Endothelial cell (in vitro differentiated cells): ENCODE results near the gene NT5DC2. TPM values are rescaled to one million over a fixed set of nuclear protein-coding genes. Genes with fewer than 3 reads are reported as not detected.

Experiments
- DNase-seq: peaks from one replicate; pipeline ENCODE4 v3.0.0; 2021; ENCODE audit warnings: low spot score
- H3K27ac Mint-ChIP-seq: one replicate; pipeline ENCODE4 v1.8.0; 2021; ENCODE audit warnings: mixed read lengths, inconsistent platforms; ENCODE audit not compliant: unreplicated experiment
- H3K27me3 Mint-ChIP-seq: one replicate; pipeline ENCODE4 v1.8.0; 2021; ENCODE audit warnings: mild to moderate bottlenecking, moderate library complexity, mixed read lengths, inconsistent platforms; ENCODE audit not compliant: unreplicated experiment
- H3K36me3 Mint-ChIP-seq: one replicate; pipeline ENCODE4 v1.8.0; 2021; ENCODE audit warnings: mild to moderate bottlenecking, low read depth, mixed read lengths, inconsistent platforms; ENCODE audit not compliant: unreplicated experiment
- H3K4me1 Mint-ChIP-seq: one replicate; pipeline ENCODE4 v1.8.0; 2021; ENCODE audit warnings: mild to moderate bottlenecking, mixed read lengths, inconsistent platforms; ENCODE audit not compliant: unreplicated experiment
- H3K4me3 Mint-ChIP-seq: one replicate; pipeline ENCODE4 v1.8.0; 2021; ENCODE audit warnings: mild to moderate bottlenecking, mixed read lengths, inconsistent platforms; ENCODE audit not compliant: unreplicated experiment
- H3K9me3 Mint-ChIP-seq: one replicate; pipeline ENCODE4 v1.8.0; 2021; ENCODE audit warnings: mixed read lengths, inconsistent platforms; ENCODE audit not compliant: unreplicated experiment
- CTCF ChIP-seq: fragments of 200-600 bp; sonication (generic); IDR thresholded peaks from one replicate; pipeline ENCODE4 v1.5.0; 2021; ENCODE audit warnings: antibody characterized with exemption; ENCODE audit not compliant: unreplicated experiment
- total RNA-seq: library from RNA; stranded (reverse); fragmentation: NEBNext Ultra II Directional; extraction: Animal tissue kit (Norgen Biotek cat#: 25700); gene quantifications from one replicate; pipeline ENCODE4 v1.2.1, GENCODE V29; 2021; ENCODE audit not compliant: unreplicated experiment

The NT5DC2 gene
- total RNA-seq, 1 donor from 2014 or later: 252 TPM

- peaks cover 10% of the 10 kb centered on the region for H3K36me3 Mint-ChIP-seq
- TF ChIP-seq CTCF: no peak
- no peak overlapping the region for H3K27ac Mint-ChIP-seq
- H3K27me3 Mint-ChIP-seq: no peaks in the 10 kb centered on the region
- H3K4me1 Mint-ChIP-seq: no peaks in the 10 kb centered on the region
- no peak overlapping the region for H3K4me3 Mint-ChIP-seq
- no peak for DNase-seq
- H3K9me3 Mint-ChIP-seq: no peaks in the 10 kb centered on the region
Observed at GRCh38 chr3:52544937-52545336, 11.3 kb upstream of the NT5DC2 start.

- Mint-ChIP-seq H3K4me3 (no peak overlapping the region), H3K27me3 (peaks cover 8% of the 10 kb centered on the region), H3K9me3 (no peaks in the 10 kb centered on the region), H3K36me3 (peaks cover 24% of the 10 kb centered on the region), H3K4me1 (peaks cover 20% of the 10 kb centered on the region), H3K27ac (no peak overlapping the region)
- no peak for DNase-seq
- no peak for TF ChIP-seq CTCF
Observed at GRCh38 chr3:52541050-52541449, 7.4 kb upstream of the NT5DC2 start.

GRCh38 chr3:52539010-52539653 is 5.5 kb upstream of the NT5DC2 start:
- peaks cover 26% of the 10 kb centered on the region for H3K4me1 Mint-ChIP-seq
- H3K27ac Mint-ChIP-seq: peak overlapping the region; percentile 76
- H3K27me3 Mint-ChIP-seq: peaks cover 23% of the 10 kb centered on the region
- no peaks in the 10 kb centered on the region for H3K9me3 Mint-ChIP-seq
- H3K4me3 Mint-ChIP-seq: peak overlapping the region; percentile 10
- peaks cover 26% of the 10 kb centered on the region for H3K36me3 Mint-ChIP-seq
- TF ChIP-seq CTCF: no peak
- no peak for DNase-seq

- Mint-ChIP-seq H3K27me3 (peaks cover 23% of the 10 kb centered on the region), H3K36me3 (peaks cover 26% of the 10 kb centered on the region), H3K27ac (peak overlapping the region; percentile 95), H3K4me1 (peaks cover 26% of the 10 kb centered on the region), H3K4me3 (peak overlapping the region; percentile 97), H3K9me3 (no peaks in the 10 kb centered on the region)
- TF ChIP-seq CTCF: no peak
- DNase-seq: peak; percentile 3
Observed at GRCh38 chr3:52537726-52538421, 4.2 kb upstream of the NT5DC2 start.

GRCh38 chr3:52537165-52537620 is 3.5 kb upstream of the NT5DC2 start:
- Mint-ChIP-seq H3K9me3 (no peaks in the 10 kb centered on the region), H3K4me3 (peak overlapping the region; percentile 97), H3K4me1 (peaks cover 26% of the 10 kb centered on the region), H3K27ac (peak overlapping the region; percentile 95), H3K27me3 (peaks cover 24% of the 10 kb centered on the region), H3K36me3 (peaks cover 26% of the 10 kb centered on the region)
- no peak for TF ChIP-seq CTCF
- DNase-seq: no peak
